ENCODE results near the gene TP53BP1. TPM values are rescaled to one million over a fixed set of nuclear protein-coding genes. Genes with fewer than 3 reads are reported as not detected.
"Not testable (repeated sequence)": the region's sequence is repeated elsewhere in the genome, so short reads cannot be mapped to it uniquely, and the experiment has no call there.

Gene TP53BP1
- total and polyA plus RNA-seq, 8 donors = 3.3 to 85.7 (median 14.5) TPM

GRCh38 chr15:43404130-43404529, 88.8 kb downstream of the TP53BP1 start:
- Histone ChIP-seq H3K27me3 (no peaks in the 10 kb centered on the region), H3K4me1 (peaks cover 0 to 6% (median 0%) of the 10 kb centered on the region in 4 donors), H3K27ac (no peak overlapping the region), H3K9me3 (no peaks in the 10 kb centered on the region), H3K36me3 (peaks cover 71 to 100% (median 100%) of the 10 kb centered on the region in 4 donors), H3K4me3 (no peak overlapping the region)
- intact Hi-C loops (cut with DNase I; ENCODE audit: low total_unique reads) = no loop called here
- TF ChIP-seq POLR2A (IDR thresholded peaks at IDR 0.05) (no peak), EP300 (IDR thresholded peaks at IDR 0.05) (no peak), POLR2AphosphoS5 (IDR thresholded peaks at IDR 0.05) (no peak), CTCF (IDR thresholded peaks at IDR 0.05) (no peak)
- WGBS, 5 donors = 82 to 90% (median 87%) methylated on average over 5 of the region's 5 CpGs
- no peak for DNase-seq

GRCh38 chr15:43403616-43404015, 89.3 kb downstream of the TP53BP1 start:
- TF ChIP-seq POLR2AphosphoS5 (IDR thresholded peaks at IDR 0.05) (no peak), EP300 (IDR thresholded peaks at IDR 0.05) (no peak), CTCF (IDR thresholded peaks at IDR 0.05) (no peak), POLR2A (IDR thresholded peaks at IDR 0.05) (no peak)
- intact Hi-C loops (cut with DNase I; ENCODE audit: low total_unique reads) = no loop called here
- Histone ChIP-seq H3K4me3 (no peak overlapping the region), H3K27ac (no peak overlapping the region), H3K9me3 (no peaks in the 10 kb centered on the region), H3K36me3 (peaks cover 66 to 100% (median 100%) of the 10 kb centered on the region in 4 donors), H3K27me3 (no peaks in the 10 kb centered on the region), H3K4me1 (peaks cover 0 to 6% (median 0%) of the 10 kb centered on the region in 4 donors)
- WGBS, 5 donors = 79 to 86% (median 84%) methylated on average over 8 of the region's 8 CpGs
- no peak for DNase-seq

- no peak for TF ChIP-seq POLR2AphosphoS5 (IDR thresholded peaks at IDR 0.05)
- TF ChIP-seq POLR2A (IDR thresholded peaks at IDR 0.05) = no peak
- no peak for TF ChIP-seq EP300 (IDR thresholded peaks at IDR 0.05)
- TF ChIP-seq CTCF (IDR thresholded peaks at IDR 0.05) = no peak
- intact Hi-C loops (cut with DNase I; ENCODE audit: low total_unique reads) = no loop called here
- no peak overlapping the region for H3K27ac ChIP-seq
- 83 to 90% (median 87%) methylated on average over 3 of the region's 3 CpGs for WGBS, 5 donors
- H3K4me1 ChIP-seq = peaks cover 0 to 6% (median 0%) of the 10 kb centered on the region in 4 donors
- no peak for DNase-seq
- no peaks in the 10 kb centered on the region for H3K9me3 ChIP-seq
- H3K36me3 ChIP-seq = peaks cover 65 to 100% (median 100%) of the 10 kb centered on the region in 4 donors
- H3K27me3 ChIP-seq = no peaks in the 10 kb centered on the region
- no peak overlapping the region for H3K4me3 ChIP-seq
Observed at GRCh38 chr15:43402255-43402654, 90.7 kb downstream of the TP53BP1 start.

- H3K4me3 ChIP-seq; H3K27me3 ChIP-seq; DNase-seq; H3K4me1 ChIP-seq; H3K9me3 ChIP-seq; intact Hi-C loops (cut with DNase I; ENCODE audit: low total_unique reads); H3K27ac ChIP-seq: not testable (repeated sequence)
- 97 to 100% (median 98%) methylated on average over 5 to 6 of the region's 6 CpGs for WGBS, 5 donors
- H3K36me3 ChIP-seq = peaks cover 26 to 86% (median 82%) of the 10 kb centered on the region in 4 donors
Observed at GRCh38 chr15:43393592-43393991, 99.4 kb downstream of the TP53BP1 start.

- Histone ChIP-seq H3K9me3 (no peaks in the 10 kb centered on the region), H3K27ac (no peak overlapping the region), H3K27me3 (no peaks in the 10 kb centered on the region), H3K4me3 (no peak overlapping the region), H3K4me1 (no peaks in the 10 kb centered on the region), H3K36me3 (peaks cover 17 to 86% (median 82%) of the 10 kb centered on the region in 4 donors)
- TF ChIP-seq POLR2AphosphoS5 (IDR thresholded peaks at IDR 0.05) (no peak), POLR2A (IDR thresholded peaks at IDR 0.05) (no peak), CTCF (IDR thresholded peaks at IDR 0.05) (no peak), EP300 (IDR thresholded peaks at IDR 0.05) (no peak)
- DNase-seq = no peak
- 95 to 98% (median 96%) methylated on average over 8 of the region's 8 CpGs for WGBS, 5 donors
- intact Hi-C loops (cut with DNase I; ENCODE audit: low total_unique reads) = no loop called here
Observed at GRCh38 chr15:43390723-43391122, 102.2 kb downstream of the TP53BP1 start.

All from stomach (tissue), 9 donors.